Caco-2 (cell line): Measurements from ENCODE around the gene DBH. TPM values are rescaled to one million over a fixed set of nuclear protein-coding genes. Genes with fewer than 3 reads are reported as not detected.

ENCODE experiments used
- BruUV-seq: library from RNA; stranded (reverse); fragments of 400-500 nt; replicated peaks from 2 replicates; lab custom pipeline; 2021; lab: Mats Ljungman, UMichigan
- CTCF ChIA-PET: fragments of 300-600 bp; sonication (Branson Sonifier 250); formaldehyde crosslinking; loops from one replicate; lab custom pipeline; 2022; ENCODE audit warnings: antibody characterized with exemption; lab: Charles Lee
- POLR2A ChIA-PET: fragments of 300-600 bp; sonication (Branson Sonifier 250); formaldehyde crosslinking; loops from one replicate; lab custom pipeline; 2022; ENCODE audit warnings: antibody characterized with exemption; lab: Charles Lee
- DNase-seq, 2 experiments: peaks; one replicate each; pipeline versions ENCODE4 v3.0.0 to v3.0.0-alpha.2; 2020 to 2022
- H3K27me3 ChIP-seq: replicated peaks from 2 replicates; pipeline ENCODE4 v1.6.0; 2011; ENCODE audit warnings: low read length; ENCODE audit not compliant: control insufficient read depth, insufficient read depth
- H3K36me3 ChIP-seq: 2 replicates; pipeline ENCODE4 v1.5.1; 2011; ENCODE audit warnings: low read length; ENCODE audit not compliant: control insufficient read depth, insufficient read depth
- H3K4me1 ChIP-seq: fragments of 250-450 bp; sonication (Bioruptor Pico); 2 replicates; pipeline ENCODE4 v1.5.1; 2020; ENCODE audit warnings: mild to moderate bottlenecking
- H3K4me3 ChIP-seq: 2 replicates; pipeline ENCODE4 v1.5.1; 2011; ENCODE audit warnings: low read depth, mild to moderate bottlenecking, control low read depth, low read length
- H3K9me3 ChIP-seq: fragments of 250-450 bp; sonication (Bioruptor Pico); 2 replicates; pipeline ENCODE4 v1.5.1; 2020; ENCODE audit warnings: mild to moderate bottlenecking, moderate library complexity
- H3K27ac Mint-ChIP-seq: one replicate; pipeline ENCODE4 v1.8.0; 2022; ENCODE audit warnings: mixed read lengths; ENCODE audit not compliant: unreplicated experiment
- H3K27me3 Mint-ChIP-seq: one replicate; pipeline ENCODE4 v1.8.0; 2022; ENCODE audit warnings: mixed read lengths; ENCODE audit not compliant: insufficient read depth, unreplicated experiment
- H3K36me3 Mint-ChIP-seq: one replicate; pipeline ENCODE4 v1.8.0; 2022; ENCODE audit warnings: mild to moderate bottlenecking, mixed read lengths; ENCODE audit not compliant: insufficient read depth, unreplicated experiment
- H3K4me1 Mint-ChIP-seq: one replicate; pipeline ENCODE4 v1.8.0; 2022; ENCODE audit warnings: low read depth, mixed read lengths; ENCODE audit not compliant: unreplicated experiment
- H3K4me3 Mint-ChIP-seq: one replicate; pipeline ENCODE4 v1.8.0; 2022; ENCODE audit warnings: mild to moderate bottlenecking, moderate library complexity, mixed read lengths; ENCODE audit not compliant: unreplicated experiment
- H3K9me3 Mint-ChIP-seq: one replicate; pipeline ENCODE4 v1.8.0; 2022; ENCODE audit warnings: mixed read lengths; ENCODE audit not compliant: unreplicated experiment
- CTCF ChIP-seq, 2 experiments: fragments of 200-600 bp in 1 of 2; IDR thresholded peaks; 1 replicate in 1 of 2; 2 replicates in 1 of 2; pipeline versions ENCODE4 v1.5.1 to v1.8.0; 2011 to 2022; ENCODE audit warnings: antibody characterized with exemption in 1 of 2, control low read depth in 1 of 2, inconsistent platforms in 1 of 2, low read depth in 1 of 2, low read length in 1 of 2, mild to moderate bottlenecking in 1 of 2, moderate library complexity in 1 of 2; ENCODE audit not compliant: insufficient read depth in 1 of 2, severe bottlenecking in 1 of 2, unreplicated experiment in 1 of 2
- intact Hi-C: fragments of 100-400 bp; cut with micrococcal nuclease; formaldehyde crosslinking; loops from one replicate; pipeline ENCODE4 v1.10.0; 2022; ENCODE audit not compliant: unreplicated experiment
- total RNA-seq: library from RNA; stranded (reverse); gene quantifications from 2 replicates; pipeline ENCODE4 v1.2.3, GENCODE V29; 2022

The DBH gene
- total RNA-seq, 1 experiment from 2014 or later, result not detected

- BruUV-seq, result no TSS peak
- Histone ChIP-seq H3K27me3 (no peaks in the 10 kb centered on the region), H3K4me1 (no peaks in the 10 kb centered on the region), H3K36me3 (no peaks in the 10 kb centered on the region), H3K4me3 (no peak overlapping the region), H3K9me3 (peaks cover 7% of the 10 kb centered on the region; the same call in 1 of the 2 replicates)
- intact Hi-C loops, result no loop called here
- Mint-ChIP-seq H3K4me1 (no peaks in the 10 kb centered on the region), H3K9me3 (no peaks in the 10 kb centered on the region), H3K27ac (no peak overlapping the region), H3K4me3 (no peak overlapping the region), H3K36me3 (peaks cover 13% of the 10 kb centered on the region), H3K27me3 (no peaks in the 10 kb centered on the region)
- POLR2A ChIA-PET, result interaction anchor here (0.7 kb wide), 1 partner anchor 57 kb away, joined by 8 read pairs; no protein-coding TSS in a partner anchor
- TF ChIP-seq CTCF (IDR thresholded peaks at IDR 0.05; ENCODE audit: insufficient read depth in 1 of 2, low read depth in 1 of 2, low read length in 1 of 2, severe bottlenecking in 1 of 2, unreplicated experiment in 1 of 2), result no peak
- CTCF ChIA-PET, result no interaction called here
- DNase-seq, result no peak
These were observed 33.1 kb downstream of the DBH start for GRCh38 chr9:133669182-133669801.

- TF ChIP-seq CTCF (IDR thresholded peaks at IDR 0.05; ENCODE audit: insufficient read depth in 1 of 2, low read depth in 1 of 2, low read length in 1 of 2, severe bottlenecking in 1 of 2, unreplicated experiment in 1 of 2), result no peak
- Histone ChIP-seq H3K36me3 (no peaks in the 10 kb centered on the region), H3K4me3 (no peak overlapping the region), H3K4me1 (no peaks in the 10 kb centered on the region), H3K27me3 (no peaks in the 10 kb centered on the region), H3K9me3 (peaks cover 7% of the 10 kb centered on the region; the same call in 1 of the 2 replicates)
- no peaks in the 10 kb centered on the region for H3K27me3 Mint-ChIP-seq
- CTCF ChIA-PET, result no interaction called here
- no peak for DNase-seq
- no peak overlapping the region for H3K4me3 Mint-ChIP-seq
- H3K4me1 Mint-ChIP-seq, result no peaks in the 10 kb centered on the region
- peaks cover 13% of the 10 kb centered on the region for H3K36me3 Mint-ChIP-seq
- POLR2A ChIA-PET, result no interaction called here
- intact Hi-C loops, result no loop called here
- no peak overlapping the region for H3K27ac Mint-ChIP-seq
- BruUV-seq, result no TSS peak
- no peaks in the 10 kb centered on the region for H3K9me3 Mint-ChIP-seq
These were observed 34.3 kb downstream of the DBH start for GRCh38 chr9:133670466-133670865.

- POLR2A ChIA-PET, result no interaction called here
- H3K27me3 ChIP-seq, result no peaks in the 10 kb centered on the region
- Mint-ChIP-seq H3K9me3 (no peaks in the 10 kb centered on the region), H3K36me3 (peaks cover 13% of the 10 kb centered on the region), H3K27ac (no peak overlapping the region), H3K4me1 (peaks cover 5% of the 10 kb centered on the region), H3K4me3 (no peak overlapping the region), H3K27me3 (no peaks in the 10 kb centered on the region)
- no peak overlapping the region for H3K4me3 ChIP-seq
- DNase-seq, result no peak
- no peak for TF ChIP-seq CTCF (IDR thresholded peaks at IDR 0.05; ENCODE audit: insufficient read depth in 1 of 2, low read depth in 1 of 2, low read length in 1 of 2, severe bottlenecking in 1 of 2, unreplicated experiment in 1 of 2)
- BruUV-seq, result no TSS peak
- H3K9me3 ChIP-seq, result peaks cover 7% of the 10 kb centered on the region; the same call in 1 of the 2 replicates
- intact Hi-C loops, result no loop called here
- CTCF ChIA-PET, result no interaction called here
- H3K4me1 ChIP-seq, result 0 out of 2 replicates have a peak, but pooled peaks cover 3% of the 10 kb centered on the region
- no peaks in the 10 kb centered on the region for H3K36me3 ChIP-seq
These were observed 35.2 kb downstream of the DBH start for GRCh38 chr9:133671371-133671770.
